ENCODE data around the gene CSTF1.

DNA sequence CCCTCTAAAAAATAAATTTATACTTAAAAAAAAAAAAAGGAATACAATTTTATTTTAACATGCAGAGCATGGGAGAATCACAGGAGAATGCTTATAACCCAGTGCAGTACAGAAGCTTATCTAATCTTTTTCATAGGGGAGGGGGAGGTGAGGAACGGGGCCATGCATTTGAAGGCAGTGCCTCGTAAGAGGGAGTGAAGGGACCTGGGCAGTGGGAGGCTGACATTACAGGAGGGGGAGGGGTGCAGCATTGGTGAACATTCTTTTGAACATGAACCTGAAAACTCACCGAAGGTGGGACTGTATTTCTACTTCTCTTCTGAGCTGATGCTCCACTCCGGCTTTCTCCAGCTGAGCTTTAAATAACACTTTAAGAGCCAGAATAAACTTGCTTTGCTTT, 9.7 kb upstream of the CSTF1 start:
- TF ChIP-seq, protein P1, sequence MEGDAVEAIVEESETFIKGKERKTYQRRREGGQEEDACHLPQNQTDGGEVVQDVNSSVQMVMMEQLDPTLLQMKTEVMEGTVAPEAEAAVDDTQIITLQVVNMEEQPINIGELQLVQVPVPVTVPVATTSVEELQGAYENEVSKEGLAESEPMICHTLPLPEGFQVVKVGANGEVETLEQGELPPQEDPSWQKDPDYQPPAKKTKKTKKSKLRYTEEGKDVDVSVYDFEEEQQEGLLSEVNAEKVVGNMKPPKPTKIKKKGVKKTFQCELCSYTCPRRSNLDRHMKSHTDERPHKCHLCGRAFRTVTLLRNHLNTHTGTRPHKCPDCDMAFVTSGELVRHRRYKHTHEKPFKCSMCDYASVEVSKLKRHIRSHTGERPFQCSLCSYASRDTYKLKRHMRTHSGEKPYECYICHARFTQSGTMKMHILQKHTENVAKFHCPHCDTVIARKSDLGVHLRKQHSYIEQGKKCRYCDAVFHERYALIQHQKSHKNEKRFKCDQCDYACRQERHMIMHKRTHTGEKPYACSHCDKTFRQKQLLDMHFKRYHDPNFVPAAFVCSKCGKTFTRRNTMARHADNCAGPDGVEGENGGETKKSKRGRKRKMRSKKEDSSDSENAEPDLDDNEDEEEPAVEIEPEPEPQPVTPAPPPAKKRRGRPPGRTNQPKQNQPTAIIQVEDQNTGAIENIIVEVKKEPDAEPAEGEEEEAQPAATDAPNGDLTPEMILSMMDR (IDR thresholded peaks at IDR 0.05): no peak
- TF ChIP-seq POLR2A (IDR thresholded peaks at IDR 0.05): no peak

Measured in Peyer's patch (tissue), 4 donors.